Caco-2 (cell line): ENCODE results near the gene FGR. TPM values are rescaled to one million over a fixed set of nuclear protein-coding genes. Genes with fewer than 3 reads are reported as not detected.

ENCODE experiments used
- BruUV-seq: library from RNA; stranded (reverse); fragments of 400-500 nt; replicated peaks from 2 replicates; lab custom pipeline; 2021; lab: Mats Ljungman, UMichigan
- CTCF ChIA-PET: fragments of 300-600 bp; sonication (Branson Sonifier 250); formaldehyde crosslinking; loops from one replicate; lab custom pipeline; 2022; ENCODE audit warnings: antibody characterized with exemption; lab: Charles Lee
- POLR2A ChIA-PET: fragments of 300-600 bp; sonication (Branson Sonifier 250); formaldehyde crosslinking; loops from one replicate; lab custom pipeline; 2022; ENCODE audit warnings: antibody characterized with exemption; lab: Charles Lee
- DNase-seq, 2 experiments: peaks; one replicate each; pipeline versions ENCODE4 v3.0.0 to v3.0.0-alpha.2; 2020 to 2022
- H3K27me3 ChIP-seq: replicated peaks from 2 replicates; pipeline ENCODE4 v1.6.0; 2011; ENCODE audit warnings: low read length; ENCODE audit not compliant: control insufficient read depth, insufficient read depth
- H3K36me3 ChIP-seq: 2 replicates; pipeline ENCODE4 v1.5.1; 2011; ENCODE audit warnings: low read length; ENCODE audit not compliant: control insufficient read depth, insufficient read depth
- H3K4me1 ChIP-seq: fragments of 250-450 bp; sonication (Bioruptor Pico); 2 replicates; pipeline ENCODE4 v1.5.1; 2020; ENCODE audit warnings: mild to moderate bottlenecking
- H3K4me3 ChIP-seq: 2 replicates; pipeline ENCODE4 v1.5.1; 2011; ENCODE audit warnings: low read depth, mild to moderate bottlenecking, control low read depth, low read length
- H3K9me3 ChIP-seq: fragments of 250-450 bp; sonication (Bioruptor Pico); 2 replicates; pipeline ENCODE4 v1.5.1; 2020; ENCODE audit warnings: mild to moderate bottlenecking, moderate library complexity
- H3K27ac Mint-ChIP-seq: one replicate; pipeline ENCODE4 v1.8.0; 2022; ENCODE audit warnings: mixed read lengths; ENCODE audit not compliant: unreplicated experiment
- H3K27me3 Mint-ChIP-seq: one replicate; pipeline ENCODE4 v1.8.0; 2022; ENCODE audit warnings: mixed read lengths; ENCODE audit not compliant: insufficient read depth, unreplicated experiment
- H3K36me3 Mint-ChIP-seq: one replicate; pipeline ENCODE4 v1.8.0; 2022; ENCODE audit warnings: mild to moderate bottlenecking, mixed read lengths; ENCODE audit not compliant: insufficient read depth, unreplicated experiment
- H3K4me1 Mint-ChIP-seq: one replicate; pipeline ENCODE4 v1.8.0; 2022; ENCODE audit warnings: low read depth, mixed read lengths; ENCODE audit not compliant: unreplicated experiment
- H3K4me3 Mint-ChIP-seq: one replicate; pipeline ENCODE4 v1.8.0; 2022; ENCODE audit warnings: mild to moderate bottlenecking, moderate library complexity, mixed read lengths; ENCODE audit not compliant: unreplicated experiment
- H3K9me3 Mint-ChIP-seq: one replicate; pipeline ENCODE4 v1.8.0; 2022; ENCODE audit warnings: mixed read lengths; ENCODE audit not compliant: unreplicated experiment
- CTCF ChIP-seq, 2 experiments: fragments of 200-600 bp in 1 of 2; IDR thresholded peaks; 1 replicate in 1 of 2; 2 replicates in 1 of 2; pipeline versions ENCODE4 v1.5.1 to v1.8.0; 2011 to 2022; ENCODE audit warnings: antibody characterized with exemption in 1 of 2, control low read depth in 1 of 2, inconsistent platforms in 1 of 2, low read depth in 1 of 2, low read length in 1 of 2, mild to moderate bottlenecking in 1 of 2, moderate library complexity in 1 of 2; ENCODE audit not compliant: insufficient read depth in 1 of 2, severe bottlenecking in 1 of 2, unreplicated experiment in 1 of 2
- intact Hi-C: fragments of 100-400 bp; cut with micrococcal nuclease; formaldehyde crosslinking; loops from one replicate; pipeline ENCODE4 v1.10.0; 2022; ENCODE audit not compliant: unreplicated experiment
- total RNA-seq: library from RNA; stranded (reverse); gene quantifications from 2 replicates; pipeline ENCODE4 v1.2.3, GENCODE V29; 2022

Gene FGR
- total RNA-seq, 1 experiment from 2014 or later = not detected

- Mint-ChIP-seq H3K27me3 (peaks cover 2% of the 10 kb centered on the region), H3K27ac (no peak overlapping the region), H3K4me3 (no peak overlapping the region), H3K4me1 (no peaks in the 10 kb centered on the region), H3K9me3 (no peaks in the 10 kb centered on the region), H3K36me3 (no peaks in the 10 kb centered on the region)
- BruUV-seq = no TSS peak
- Histone ChIP-seq H3K4me3 (no peak overlapping the region), H3K36me3 (no peaks in the 10 kb centered on the region), H3K9me3 (no peaks in the 10 kb centered on the region), H3K4me1 (no peaks in the 10 kb centered on the region), H3K27me3 (no peaks in the 10 kb centered on the region)
- intact Hi-C loops = no loop called here
- DNase-seq = no peak
- POLR2A ChIA-PET = no interaction called here
- CTCF ChIA-PET = no interaction called here
- no peak for TF ChIP-seq CTCF (IDR thresholded peaks at IDR 0.05; ENCODE audit: insufficient read depth in 1 of 2, low read depth in 1 of 2, low read length in 1 of 2, severe bottlenecking in 1 of 2, unreplicated experiment in 1 of 2)
These were observed 16.5 kb downstream of the FGR start for GRCh38 chr1:27618341-27619082.

GRCh38 chr1:27617420-27617819 lies 17.6 kb downstream of the FGR start:
- H3K4me3 ChIP-seq = no peak overlapping the region
- H3K27ac Mint-ChIP-seq = no peak overlapping the region
- no peaks in the 10 kb centered on the region for H3K36me3 ChIP-seq
- TF ChIP-seq CTCF (IDR thresholded peaks at IDR 0.05; ENCODE audit: insufficient read depth in 1 of 2, low read depth in 1 of 2, low read length in 1 of 2, severe bottlenecking in 1 of 2, unreplicated experiment in 1 of 2) = no peak
- intact Hi-C loops = no loop called here
- H3K27me3 Mint-ChIP-seq = peaks cover 2% of the 10 kb centered on the region
- no TSS peak for BruUV-seq
- ChIA-PET POLR2A (no interaction called here), CTCF (interaction anchor here (0.5 to 0.9 kb wide), 2 partner anchors 10 to 60 kb away, joined by 3 read pairs; no protein-coding TSS in a partner anchor)
- no peaks in the 10 kb centered on the region for H3K27me3 ChIP-seq
- DNase-seq = no peak
- no peak overlapping the region for H3K4me3 Mint-ChIP-seq
- H3K36me3 Mint-ChIP-seq = no peaks in the 10 kb centered on the region
- no peaks in the 10 kb centered on the region for H3K4me1 ChIP-seq
- H3K9me3 ChIP-seq = no peaks in the 10 kb centered on the region
- H3K9me3 Mint-ChIP-seq = no peaks in the 10 kb centered on the region
- no peaks in the 10 kb centered on the region for H3K4me1 Mint-ChIP-seq

GRCh38 chr1:27616441-27616840 lies 18.5 kb downstream of the FGR start:
- Mint-ChIP-seq H3K27me3 (no peaks in the 10 kb centered on the region), H3K4me1 (no peaks in the 10 kb centered on the region), H3K4me3 (no peak overlapping the region), H3K27ac (no peak overlapping the region), H3K36me3 (no peaks in the 10 kb centered on the region), H3K9me3 (no peaks in the 10 kb centered on the region)
- Histone ChIP-seq H3K9me3 (no peaks in the 10 kb centered on the region), H3K27me3 (no peaks in the 10 kb centered on the region), H3K4me1 (no peaks in the 10 kb centered on the region), H3K36me3 (no peaks in the 10 kb centered on the region), H3K4me3 (no peak overlapping the region)
- POLR2A ChIA-PET = no interaction called here
- no peak for TF ChIP-seq CTCF (IDR thresholded peaks at IDR 0.05; ENCODE audit: insufficient read depth in 1 of 2, low read depth in 1 of 2, low read length in 1 of 2, severe bottlenecking in 1 of 2, unreplicated experiment in 1 of 2)
- no peak for DNase-seq
- CTCF ChIA-PET = interaction anchor here (0.9 kb wide), 1 partner anchor 9 kb away, joined by 3 read pairs; no protein-coding TSS in a partner anchor
- BruUV-seq = no TSS peak
- intact Hi-C loops = no loop called here
